T follicular helper cell (primary cell): Measurements from ENCODE around the gene KCNMB4.

ENCODE experiments used
- DNase-seq: peaks from one replicate; pipeline ENCODE4 v3.0.0-alpha.2; 2020; ENCODE audit warnings: low read depth

Gene KCNMB4

DNA sequence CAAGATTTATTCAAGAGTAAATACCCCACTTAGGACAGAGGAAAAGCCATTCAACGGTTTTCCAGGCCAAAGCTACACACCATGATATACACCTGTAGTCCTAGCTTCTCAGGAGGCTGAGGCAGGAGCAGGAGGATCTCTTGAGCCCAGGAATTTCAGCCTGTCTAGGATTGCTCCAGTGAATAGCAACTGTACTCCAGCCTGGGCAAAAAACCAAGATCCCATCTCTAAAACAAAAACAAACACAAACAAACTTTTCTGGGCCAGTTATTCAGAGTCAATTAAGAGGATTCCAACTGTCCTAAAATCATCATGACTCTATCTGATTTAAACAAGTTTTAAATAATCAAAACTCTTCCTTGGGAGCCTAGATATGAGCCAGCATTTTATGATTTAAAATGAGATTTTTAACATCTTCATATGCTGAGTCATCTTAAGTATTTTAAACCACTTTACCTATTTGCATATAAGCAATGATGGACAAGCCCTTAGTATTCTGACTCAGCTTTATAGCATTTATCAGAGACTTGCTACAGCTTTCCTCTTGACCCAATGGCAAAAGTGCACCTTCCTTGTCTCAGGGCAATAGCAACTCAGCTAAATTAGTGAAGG, 77.1 kb downstream of the KCNMB4 start:
- no peak for DNase-seq

DNA sequence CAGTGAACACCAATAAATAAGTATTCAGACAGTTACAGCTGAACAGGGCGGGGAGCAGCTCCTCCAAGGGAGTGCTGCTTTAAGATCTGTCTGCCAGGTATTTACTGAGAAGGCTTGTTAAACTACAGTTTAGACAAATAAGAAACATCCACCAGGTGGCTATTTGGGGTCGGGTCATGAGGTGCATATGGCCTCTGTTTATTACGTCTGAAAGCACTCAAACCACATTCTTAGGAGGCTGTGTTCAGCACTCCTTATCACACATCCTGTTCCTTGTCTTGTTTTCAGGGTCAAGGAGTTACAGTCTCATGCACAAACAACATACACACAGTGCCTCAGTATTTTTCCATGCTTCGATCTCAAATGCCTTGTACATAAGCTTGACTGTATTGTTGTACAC, 78.8 kb downstream of the KCNMB4 start:
- DNase-seq: no peak

GRCh38 chr12:70448371-70448770, 82.3 kb downstream of the KCNMB4 start:
- DNase-seq: no peak

- DNase-seq: no peak
Observed at GRCh38 chr12:70449074-70449752, 83.1 kb downstream of the KCNMB4 start.

DNA sequence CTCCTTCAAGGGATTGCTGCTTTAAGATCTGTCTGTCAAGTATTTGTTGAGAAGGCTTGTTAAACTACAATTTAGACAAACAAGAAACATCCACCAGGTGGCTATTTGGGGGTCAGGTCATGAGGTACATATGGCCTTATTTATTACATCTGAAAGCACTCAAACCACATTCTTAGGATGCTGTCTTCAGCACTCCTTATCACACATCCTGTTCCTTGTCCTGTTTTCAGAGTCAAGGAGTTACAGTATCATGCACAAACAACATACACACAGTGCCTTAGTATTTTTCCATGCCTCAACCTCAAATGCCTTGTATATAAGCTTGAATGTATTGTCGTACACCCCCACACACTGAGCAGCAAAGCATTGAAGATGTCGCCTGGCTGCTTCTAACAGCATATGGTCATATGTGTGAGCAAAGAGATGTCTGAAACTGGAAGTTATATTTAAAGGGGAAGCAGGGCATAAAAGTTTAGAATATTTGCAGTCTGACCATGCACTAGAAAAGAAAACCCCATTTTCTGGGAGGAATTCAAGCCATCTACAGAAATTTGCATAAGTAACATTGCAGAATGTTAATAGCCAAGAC, 83.8 kb downstream of the KCNMB4 start:
- DNase-seq: no peak

DNA sequence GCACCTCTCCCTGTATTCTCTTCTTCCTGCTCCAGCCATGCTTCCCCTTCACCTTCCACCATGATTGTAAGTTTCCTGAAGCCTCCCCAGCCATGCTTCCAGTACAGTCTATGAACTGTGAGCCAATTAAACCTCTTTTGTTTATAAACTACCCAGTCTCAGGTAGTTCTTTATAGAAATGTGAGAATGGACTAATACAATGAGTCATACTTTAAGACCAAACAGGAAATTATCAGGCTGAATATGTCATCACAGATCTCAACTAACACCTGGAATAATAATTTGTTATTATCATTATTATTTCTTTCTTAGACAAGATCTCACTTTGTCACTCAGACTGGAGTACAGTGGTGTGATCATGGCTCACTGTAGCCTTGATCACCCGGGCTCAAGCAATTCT, 85.4 kb downstream of the KCNMB4 start:
- no peak for DNase-seq

- DNase-seq: no peak
Observed at GRCh38 chr12:70456953-70457352, 90.9 kb downstream of the KCNMB4 start.

DNA sequence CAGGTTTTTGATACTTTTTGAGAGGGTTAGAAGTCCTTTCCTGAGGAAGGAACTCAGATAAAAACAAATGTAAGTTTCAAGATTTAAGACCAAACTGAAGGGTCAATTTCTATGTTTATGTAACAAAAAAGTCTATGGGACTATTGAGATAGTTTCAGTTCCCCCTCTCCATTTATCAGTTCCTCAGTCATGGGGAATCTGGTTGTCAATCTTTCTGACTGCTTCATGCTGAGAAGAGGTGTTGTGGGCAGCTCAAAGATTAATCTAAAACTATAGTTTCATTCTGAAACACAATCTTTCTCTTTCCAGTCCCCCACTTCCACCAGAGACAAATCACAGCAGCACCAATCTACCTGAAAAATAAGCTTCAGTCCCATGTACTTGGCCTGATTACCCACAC, 93.7 kb downstream of the KCNMB4 start:
- DNase-seq: no peak

GRCh38 chr12:70463997-70464396, 97.9 kb downstream of the KCNMB4 start:
- DNase-seq: no peak

GRCh38 chr12:70466753-70467152, 100.7 kb downstream of the KCNMB4 start:
- no peak for DNase-seq

GRCh38 chr12:70467476-70467875, 101.4 kb downstream of the KCNMB4 start:
- no peak for DNase-seq

DNA sequence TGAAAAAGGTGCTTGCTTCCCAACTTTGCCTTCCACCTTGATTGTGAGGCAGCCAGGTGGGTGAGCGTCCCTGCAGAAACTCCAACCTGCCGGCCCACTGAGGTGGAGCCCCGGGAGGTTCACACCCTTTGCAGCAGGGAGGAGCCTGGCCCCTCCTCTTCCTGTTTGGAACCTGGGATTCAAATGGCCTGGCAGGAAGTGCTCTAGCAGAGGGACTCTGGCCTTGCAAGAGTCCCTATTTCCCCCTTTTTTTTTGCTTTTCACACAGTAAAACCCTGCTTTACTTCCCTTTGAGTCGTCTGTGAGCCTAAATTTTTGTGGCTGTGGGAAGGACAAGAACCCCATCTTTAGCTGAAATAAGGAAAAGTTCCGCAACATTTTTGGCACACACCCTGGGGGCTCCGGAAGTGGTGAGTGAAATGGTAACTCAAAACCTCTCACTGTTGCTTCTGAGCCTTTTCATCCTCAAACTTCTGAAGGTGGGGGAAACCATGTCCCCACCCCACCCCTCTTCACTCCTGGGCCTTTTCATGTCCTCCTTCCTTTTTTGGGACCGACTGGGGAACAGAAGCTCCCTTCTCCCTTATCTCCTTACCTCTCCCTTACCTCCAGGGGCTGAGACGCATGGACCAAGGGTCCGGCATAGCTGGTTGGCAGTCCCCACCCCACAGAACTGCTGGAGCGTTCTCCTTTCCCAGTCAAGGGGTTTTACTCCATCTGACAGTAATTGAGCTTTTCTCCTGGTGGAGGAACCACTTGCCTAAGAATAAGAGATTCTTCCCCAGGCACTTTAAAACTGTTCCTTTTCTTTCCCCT, 102.0 kb downstream of the KCNMB4 start:
- DNase-seq: no peak

- DNase-seq: no peak
Observed at GRCh38 chr12:70468741-70469140, 102.7 kb downstream of the KCNMB4 start.

GRCh38 chr12:70469221-70469820, 103.2 kb downstream of the KCNMB4 start:
- DNase-seq: no peak

DNA sequence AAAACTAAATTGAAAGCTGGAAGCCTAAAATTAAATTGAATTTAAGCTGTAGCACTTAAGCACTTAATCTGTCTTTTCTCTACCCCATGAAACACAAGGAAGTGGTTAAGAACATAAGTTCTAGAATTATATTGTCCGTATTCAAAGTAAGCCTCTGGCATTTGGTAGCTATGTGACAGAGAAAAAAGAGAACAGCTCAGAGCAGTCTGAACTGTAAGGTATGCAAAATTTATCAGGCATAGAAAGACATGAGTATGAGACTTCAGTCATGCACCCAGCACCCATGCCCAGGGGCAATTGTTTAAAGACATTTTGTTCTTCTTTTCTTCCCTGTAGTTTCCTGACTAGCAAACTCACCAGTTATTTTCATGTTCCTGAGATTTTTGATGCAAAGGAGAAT, 116.7 kb downstream of the KCNMB4 start:
- no peak for DNase-seq
